GM21737 (cell line): ENCODE results near the gene TERT.

ENCODE experiments used
- ATAC-seq: cut with Tn5 transposase; IDR thresholded peaks from one replicate; pipeline ENCODE4 v1.9.1; 2021; ENCODE audit warnings: mild to moderate bottlenecking, moderate library complexity; ENCODE audit not compliant: unreplicated experiment

Gene TERT

DNA sequence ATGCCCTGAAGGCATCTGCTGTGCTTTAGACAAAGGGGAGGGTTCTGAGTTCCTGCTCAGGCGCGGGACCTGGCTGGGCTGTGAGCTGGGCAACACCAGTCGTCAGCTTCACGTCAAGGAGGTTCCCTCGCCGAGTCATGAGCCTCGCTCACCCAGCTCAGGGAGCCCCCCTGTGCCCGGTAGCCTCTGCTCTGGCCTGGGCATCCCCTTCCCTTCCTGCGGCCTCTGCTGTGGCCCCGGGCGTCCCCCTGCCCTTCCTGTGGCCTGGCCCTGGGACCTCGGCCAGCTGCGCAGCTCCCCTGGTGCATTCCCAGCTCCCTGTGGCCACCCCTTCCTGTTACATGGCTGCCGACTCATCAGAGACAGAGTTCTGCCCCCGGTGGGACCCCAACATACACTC, 29.8 kb downstream of the TERT start:
- no peak for ATAC-seq

DNA sequence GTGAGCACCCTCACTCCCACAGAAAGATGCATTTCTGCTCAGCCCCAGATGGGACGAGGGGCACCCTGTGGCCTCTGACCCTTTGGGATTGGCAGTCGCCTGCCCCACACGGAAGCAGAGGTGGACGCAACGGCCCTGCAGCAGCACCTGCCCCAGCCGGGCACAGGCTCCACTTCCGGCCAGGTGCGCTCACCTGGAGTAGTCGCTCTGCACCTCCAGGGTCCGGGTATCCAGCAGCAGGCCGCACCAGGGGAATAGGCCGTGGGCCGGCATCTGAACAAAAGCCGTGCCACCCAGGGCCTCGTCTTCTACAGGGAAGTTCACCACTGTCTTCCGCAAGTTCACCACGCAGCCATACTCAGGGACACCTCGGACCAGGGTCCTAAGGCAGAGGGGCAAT, 30.7 kb downstream of the TERT start:
- no peak for ATAC-seq

DNA sequence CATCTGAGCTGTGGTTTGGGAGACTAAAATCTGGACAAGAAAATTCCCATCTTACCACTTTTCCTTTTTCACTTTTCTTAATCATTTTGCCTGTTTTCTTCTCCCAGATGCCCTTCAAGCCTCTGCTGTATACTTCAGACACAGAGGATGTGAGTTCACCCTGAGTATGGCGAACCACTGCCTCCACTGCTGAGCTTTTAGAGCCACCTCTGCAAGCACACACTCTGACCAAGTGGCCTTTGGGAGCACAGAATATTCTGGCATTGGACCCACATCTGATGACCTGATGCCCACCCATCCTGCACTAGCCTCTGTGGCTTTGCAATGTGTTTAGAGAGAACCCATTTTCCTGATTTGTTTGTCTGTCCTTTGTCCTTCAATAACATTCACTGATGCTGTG, 32.5 kb downstream of the TERT start:
- ATAC-seq = no peak

DNA sequence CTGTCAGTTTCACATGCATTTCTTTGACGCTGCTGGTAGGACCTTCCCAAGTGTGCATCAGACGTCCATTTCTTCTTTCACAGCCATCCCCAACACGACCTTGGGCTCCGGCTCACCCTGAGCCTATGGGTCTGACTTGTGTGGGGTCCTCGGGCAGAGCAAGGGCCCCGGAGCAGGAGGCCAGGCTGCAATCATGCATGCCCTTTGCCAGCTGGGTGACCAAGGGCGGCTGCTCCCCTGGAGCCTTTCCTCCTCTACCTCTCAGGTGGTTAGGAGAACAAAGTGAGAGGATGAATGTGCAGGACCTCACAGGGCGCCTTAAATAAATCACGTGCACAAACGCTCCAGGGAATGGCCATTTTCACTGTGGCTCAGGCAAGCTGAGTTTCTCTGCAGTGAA, 33.2 kb downstream of the TERT start:
- ATAC-seq = no peak

DNA sequence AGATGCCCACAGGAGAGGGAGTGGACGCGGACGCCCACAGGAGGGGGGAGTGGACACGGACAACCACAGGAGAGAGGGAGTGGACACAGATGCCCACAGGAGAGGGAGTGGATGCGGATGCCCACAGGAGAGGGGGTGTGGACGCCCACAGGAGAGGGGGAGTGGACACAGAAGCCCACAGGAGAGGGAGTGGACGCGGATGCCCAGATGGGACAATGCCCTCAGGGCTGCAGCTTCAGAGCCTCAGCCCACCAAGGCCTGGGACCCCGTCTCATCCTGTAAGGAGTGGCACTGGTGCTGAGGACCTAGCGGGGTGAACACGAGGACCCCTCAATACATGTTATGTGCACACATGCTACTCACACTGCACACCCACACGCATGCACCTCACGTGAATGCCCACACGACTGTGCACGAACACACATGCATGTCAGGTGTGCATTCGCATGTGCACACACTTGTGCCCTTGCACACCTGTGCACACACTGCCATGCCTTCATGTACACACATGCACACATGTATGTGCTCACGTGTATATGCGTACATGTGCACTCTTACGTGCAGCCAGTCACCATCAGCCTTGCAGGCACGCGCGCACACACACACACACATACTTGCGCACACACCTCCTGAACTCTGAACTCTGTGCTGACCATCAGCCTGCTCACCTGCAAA, 34.9 kb downstream of the TERT start:
- ATAC-seq = no peak

DNA sequence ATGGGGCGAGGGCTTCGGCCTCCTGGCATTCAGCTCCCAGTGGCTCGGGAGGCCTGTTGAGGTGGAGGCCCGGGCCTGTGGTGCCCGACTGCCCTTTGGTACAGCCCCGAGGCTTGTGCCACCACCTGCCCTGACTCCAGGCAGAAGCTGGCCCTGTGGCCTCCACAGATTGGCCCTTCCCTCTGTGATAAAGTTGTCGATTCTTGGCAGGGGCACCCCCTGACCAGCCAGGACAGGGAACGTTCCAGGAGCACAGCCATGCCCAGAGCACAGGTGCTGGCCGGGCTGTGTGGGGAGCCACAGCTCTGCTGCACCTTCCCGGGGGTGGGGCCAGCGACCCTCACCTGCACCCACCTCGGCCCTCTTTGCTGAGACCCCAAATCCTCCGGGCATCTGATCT, 37.0 kb downstream of the TERT start:
- no peak for ATAC-seq

DNA sequence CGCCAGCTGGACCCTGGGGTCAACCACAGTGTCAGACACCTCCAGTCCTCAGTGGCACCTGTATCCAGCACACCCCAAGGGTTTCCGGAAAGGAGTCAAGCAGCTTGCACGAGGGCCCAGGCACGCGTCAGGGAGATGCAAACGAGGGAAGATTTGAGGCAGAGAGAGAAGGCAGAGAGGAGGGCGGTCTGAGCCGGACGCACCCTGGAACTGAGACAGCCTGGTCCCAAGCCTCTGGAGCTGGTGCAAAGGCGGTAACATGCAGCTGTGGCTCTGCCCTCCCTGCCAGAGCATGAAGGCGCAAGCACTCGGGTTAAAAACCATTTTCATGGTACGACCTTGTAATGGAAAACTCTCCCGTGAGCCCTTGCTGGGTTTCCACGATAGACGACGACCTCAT, 37.5 kb downstream of the TERT start:
- ATAC-seq = no peak

DNA sequence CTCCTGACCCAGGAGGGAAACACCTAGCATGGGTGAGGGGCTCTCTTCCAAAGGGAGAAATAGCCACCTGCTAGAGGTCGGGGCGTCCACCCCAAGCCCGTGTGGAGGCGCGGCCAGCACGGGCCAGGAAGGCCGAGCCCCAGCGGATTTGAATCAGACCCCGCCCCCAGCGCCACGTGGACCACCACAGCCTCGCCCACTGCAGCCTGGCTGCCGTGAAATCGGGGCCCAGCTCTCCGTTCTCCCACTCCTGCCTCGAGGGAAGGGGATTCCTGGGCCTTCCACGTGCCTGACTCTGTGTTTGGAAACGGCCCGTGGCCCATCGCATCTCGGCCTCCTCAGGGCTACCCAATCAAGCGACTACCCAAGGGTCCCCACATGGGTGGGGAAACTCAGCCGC, 38.1 kb downstream of the TERT start:
- no peak for ATAC-seq

DNA sequence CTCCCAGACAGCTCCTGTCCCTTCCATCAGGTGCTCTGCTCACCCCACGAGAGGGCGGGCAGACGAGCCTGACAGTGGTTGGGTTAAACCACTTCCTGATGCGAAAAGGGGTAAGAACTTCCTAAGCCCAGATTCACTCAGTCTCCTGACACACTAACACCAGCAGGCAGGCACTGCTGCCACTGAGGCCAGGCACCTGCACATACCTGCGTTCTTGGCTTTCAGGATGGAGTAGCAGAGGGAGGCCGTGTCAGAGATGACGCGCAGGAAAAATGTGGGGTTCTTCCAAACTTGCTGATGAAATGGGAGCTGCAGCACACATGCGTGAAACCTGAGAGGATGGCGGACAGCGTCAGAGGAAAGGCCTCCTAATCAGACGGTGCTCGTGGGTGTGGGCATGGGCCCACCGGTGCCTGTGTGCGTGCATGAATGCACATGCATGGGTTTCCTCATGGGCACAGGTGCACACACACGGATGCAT, 39.7 kb downstream of the TERT start:
- no peak for ATAC-seq

DNA sequence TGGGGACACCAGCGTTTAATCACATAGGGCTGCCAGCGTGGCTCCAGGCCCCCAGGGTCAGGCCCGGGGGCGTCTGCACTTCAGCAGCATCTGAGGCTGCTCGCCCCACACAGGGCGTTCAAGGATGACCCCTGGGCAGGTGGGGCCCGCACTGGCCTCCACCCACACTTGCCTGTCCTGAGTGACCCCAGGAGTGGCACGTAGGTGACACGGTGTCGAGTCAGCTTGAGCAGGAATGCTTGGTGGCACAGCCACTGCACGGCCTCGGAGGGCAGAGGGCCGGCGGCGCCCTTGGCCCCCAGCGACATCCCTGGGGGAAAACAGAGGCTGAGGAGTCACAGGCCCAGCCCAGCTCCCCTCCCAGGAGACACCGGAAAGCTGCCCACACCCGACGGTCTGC, 40.7 kb downstream of the TERT start:
- no peak for ATAC-seq

DNA sequence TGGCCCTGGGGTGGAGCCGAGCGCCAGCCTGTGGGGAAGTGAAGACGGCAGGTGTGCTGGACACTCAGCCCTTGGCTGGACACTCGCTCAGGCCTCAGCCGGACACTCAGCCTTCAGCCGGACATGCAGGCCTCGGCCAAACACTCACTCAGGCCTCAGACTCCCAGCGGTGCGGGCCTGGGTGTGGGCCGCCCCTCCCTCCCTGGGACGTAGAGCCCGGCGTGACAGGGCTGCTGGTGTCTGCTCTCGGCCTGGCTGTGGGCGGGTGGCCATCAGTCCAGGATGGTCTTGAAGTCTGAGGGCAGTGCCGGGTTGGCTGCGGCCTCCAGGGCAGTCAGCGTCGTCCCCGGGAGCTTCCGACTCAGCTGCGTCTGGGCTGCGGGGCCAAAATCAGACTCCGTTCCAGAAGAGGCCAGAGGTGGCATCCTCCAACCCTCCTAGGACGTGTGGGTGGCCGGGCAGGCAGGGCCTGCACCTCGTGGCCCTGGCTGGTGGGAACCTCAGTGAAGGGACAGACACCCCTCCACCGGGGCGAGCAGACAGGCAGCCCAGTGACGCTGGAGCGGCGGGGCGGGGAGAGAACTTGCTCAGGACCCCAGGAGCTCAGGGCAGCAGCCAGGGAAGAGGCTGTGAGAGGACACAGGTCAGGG, 41.3 kb downstream of the TERT start:
- no peak for ATAC-seq

DNA sequence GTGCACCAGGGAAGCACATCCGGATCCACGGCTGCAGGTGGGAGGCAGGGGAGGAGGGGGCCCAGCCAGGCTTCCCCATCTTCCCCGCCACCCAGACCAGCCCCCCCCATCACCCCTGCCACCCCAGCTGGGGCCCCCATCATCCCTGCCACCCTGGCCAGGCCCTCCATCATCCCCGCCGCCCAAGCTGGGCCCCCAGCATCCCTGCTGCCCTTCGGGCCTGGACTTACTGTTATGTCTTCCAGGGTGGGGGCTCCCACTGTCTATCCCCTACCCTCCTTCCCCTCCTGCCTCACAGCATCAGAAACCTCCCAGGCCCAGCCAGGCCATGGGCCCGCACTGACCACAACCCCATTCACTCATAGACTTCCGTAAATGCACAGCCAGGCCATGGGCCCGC, 42.2 kb downstream of the TERT start:
- no peak for ATAC-seq

DNA sequence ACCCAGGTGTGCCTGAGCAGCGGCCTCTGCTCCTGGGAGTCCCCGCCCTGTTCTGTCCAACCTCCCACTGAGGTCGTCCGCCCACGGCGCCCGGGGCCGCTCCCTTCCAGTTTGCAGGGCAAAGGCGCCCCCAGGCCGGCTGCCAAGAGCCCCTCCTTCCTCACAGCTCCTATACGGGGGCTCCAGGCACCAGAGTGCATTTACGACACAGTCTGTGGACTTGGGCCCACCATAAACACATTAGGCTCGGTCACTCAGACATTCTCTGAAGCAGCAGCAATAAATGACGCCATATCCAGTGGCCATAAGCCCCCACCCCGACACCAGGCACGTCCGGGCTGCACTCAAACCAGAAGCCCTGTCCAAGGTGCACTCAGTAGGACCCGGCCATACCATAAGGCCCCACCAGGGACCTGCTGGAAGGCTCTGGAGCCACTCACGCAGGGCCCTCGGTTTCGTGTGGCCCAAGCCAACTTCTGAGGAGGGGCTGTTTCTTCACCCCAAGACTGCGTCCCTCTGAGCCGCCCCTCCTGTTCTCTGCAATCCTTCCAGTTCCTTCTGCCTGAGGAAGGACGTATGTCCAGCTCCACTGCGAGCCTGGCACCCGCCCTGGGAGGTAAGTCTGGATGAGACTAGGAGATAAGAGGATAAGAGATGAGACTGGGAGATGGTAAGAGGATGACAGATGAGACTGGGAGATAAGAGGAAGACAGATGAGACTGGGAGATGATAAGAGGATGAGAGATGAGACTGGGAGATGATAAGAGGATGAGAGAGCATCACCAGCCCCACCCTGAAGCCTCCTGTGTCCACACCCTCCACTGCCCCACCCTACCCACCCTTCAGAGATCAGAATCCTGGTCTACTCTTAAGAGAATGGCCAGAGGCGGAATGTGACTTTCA, 42.9 kb downstream of the TERT start:
- ATAC-seq = no peak

DNA sequence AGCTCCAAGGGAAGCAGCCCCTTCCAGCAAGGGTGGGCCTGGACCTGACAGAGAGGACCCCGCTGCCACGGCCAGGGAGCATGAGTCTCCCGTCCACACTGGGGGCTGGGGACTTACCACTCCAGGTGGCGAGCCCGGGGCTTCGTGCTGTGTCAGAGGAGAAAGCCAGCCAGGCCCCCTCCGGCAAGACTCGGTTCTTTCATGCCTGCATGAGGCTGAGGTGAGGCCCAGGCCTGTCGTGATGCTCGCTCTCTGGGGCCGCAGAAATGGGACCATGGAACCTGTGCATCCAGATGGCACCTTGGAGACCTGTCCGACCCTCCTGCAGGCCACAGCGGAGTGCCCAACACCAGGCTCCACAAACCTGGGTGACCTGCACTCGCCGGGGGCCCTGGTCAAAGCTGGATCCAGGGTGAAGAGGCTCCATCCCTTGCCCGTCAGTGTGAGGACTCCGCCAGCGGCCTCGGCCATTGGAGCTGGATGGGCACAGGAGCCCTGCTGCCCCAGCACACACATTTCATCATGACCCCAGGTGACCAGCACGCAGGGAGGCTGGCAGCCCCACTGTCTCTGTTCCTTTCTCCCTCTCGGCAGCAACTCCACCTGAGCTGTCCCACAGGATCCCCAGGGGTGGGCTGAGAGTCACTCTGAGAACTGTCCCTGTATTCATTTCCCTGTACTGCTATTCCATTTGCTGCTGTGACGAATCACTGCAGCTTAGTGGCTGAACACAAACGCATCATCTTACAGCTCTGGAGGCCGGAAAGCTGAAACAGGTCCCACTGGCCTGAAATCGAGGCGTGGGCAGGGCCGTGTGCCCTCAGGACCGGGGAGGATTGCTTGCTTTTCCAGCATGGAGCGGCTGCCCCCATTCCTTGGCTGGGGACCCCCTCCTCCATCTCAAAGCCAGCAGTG, 45.2 kb downstream of the TERT start:
- ATAC-seq = no peak

DNA sequence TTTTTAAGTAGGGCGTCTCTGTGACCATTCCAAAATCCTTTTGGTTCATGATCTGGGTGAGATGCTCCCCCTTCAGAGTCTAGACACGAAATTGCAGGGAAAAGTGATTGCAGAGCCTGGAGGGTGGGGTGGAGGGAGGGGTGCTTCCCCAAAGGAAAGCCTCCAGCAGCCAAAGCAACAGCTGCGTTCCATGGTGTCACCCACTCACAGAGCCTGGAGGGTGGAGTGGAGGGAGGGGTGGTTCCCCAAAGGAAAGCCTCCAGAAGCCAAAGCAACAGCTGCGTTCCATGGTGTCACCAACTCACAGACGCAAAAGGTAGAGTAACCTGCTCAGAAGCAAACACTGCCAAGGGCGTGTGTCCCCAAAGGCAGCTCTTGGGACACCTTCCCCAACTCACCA, 47.1 kb downstream of the TERT start:
- ATAC-seq = no peak

DNA sequence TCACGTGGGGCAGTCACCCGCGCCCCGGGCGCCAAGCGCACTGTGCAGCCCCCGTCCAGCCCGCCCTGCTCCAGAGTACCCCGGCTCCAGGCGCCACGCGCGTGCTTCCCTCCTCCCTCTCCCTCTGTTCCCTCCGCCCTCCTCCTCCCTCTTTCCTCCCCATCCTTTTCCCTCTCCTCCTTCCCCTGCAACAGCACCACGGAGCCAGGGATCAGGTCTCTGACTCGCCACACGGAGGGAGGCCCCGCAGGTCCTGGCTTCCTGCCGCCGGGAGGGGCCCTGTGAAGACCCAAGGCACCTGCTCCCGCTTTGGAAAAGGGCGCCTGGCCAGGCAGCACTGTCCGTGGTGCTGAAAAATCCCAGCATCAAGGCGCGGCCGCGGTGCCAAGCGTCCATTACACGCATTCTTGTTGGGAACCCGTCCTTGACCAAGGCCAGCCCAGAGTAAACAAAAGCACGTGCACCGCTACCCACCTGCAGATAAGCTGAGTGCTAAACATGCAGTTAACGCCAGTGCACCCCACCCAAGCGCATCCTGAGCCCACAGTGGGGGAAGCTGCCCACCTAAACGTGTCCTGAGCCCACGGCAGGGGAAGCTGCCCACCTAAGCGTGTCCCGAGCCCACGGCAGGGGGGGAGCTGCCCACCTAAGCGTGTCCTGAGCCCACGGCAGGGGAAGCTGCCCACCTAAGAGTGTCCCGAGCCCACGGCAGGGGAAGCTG, 48.0 kb downstream of the TERT start:
- ATAC-seq = no peak

DNA sequence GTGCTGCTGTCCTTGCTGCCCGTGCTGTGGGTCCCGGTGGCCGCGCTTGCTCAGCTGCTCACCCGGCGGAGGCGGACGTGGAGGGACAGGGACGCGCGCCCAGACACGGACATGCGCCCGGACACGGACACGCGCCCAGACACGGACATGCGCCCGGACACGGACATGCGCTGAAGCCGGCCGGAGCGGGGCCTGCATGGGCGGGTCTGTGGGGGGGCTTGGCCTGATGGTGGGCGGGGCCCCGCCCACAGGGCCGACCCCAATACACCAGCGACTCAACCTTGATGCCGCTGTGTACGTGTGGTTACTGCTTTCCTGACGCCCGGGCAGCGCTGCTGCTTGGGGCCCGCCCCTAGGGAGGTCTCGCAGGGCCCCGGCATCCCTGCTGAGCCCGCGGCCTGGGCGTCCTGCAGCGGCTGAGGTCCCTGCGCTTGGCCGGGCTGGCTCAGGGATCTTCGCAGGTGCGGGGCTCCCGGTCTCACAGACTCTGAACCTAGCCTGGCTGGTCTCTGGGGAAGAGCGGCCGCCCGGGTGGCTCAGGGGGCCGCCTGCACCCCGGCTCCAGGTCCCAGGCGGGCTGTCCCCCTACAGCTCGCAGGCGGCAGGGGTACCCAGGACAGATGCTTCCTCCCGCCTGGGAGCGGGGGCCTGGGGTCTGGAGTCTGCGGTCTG, 48.8 kb downstream of the TERT start:
- ATAC-seq = no peak

DNA sequence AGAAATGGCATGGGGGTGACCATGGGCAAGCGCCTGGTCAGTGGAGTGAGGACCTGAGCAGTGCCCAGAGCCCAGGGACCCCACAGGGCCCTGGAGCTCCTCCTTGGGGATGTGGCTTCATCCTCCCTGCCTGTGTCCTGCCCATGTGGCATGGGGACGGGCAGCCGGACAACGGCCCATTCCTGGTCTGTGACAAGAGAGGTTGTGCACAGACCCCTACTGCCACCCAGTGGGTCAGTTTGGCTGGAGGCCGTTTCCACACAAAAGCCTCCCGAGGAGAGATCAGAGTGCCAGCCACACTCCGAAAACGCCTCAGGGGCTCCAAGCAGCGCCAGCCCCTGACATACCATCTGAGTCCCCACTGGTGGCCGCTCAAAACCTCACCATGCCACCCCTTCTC, 49.9 kb downstream of the TERT start:
- no peak for ATAC-seq

DNA sequence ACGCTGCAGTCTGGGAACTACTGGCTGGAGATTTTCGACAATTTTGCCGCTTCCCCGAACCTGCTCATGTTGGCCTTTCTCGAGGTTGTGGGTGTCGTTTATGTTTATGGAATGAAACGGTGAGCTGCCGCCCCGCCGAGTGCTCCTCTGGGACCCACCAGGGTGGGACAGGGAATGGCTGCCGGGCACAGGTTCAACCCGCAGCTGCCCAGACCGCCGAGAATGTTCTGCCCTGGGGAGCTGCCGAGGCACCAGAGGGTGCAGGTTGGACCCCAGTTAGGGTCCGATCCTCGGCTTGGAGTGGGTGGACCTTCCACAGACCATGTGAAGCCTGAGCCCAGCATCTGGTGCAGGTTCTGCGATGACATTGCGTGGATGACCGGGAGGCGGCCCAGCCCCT, 50.6 kb downstream of the TERT start:
- ATAC-seq = no peak
